GM12892 (cell line): ENCODE measurements around the gene HIVEP3.

ENCODE experiments used
- DNase-seq: peaks from one replicate; pipeline ENCODE4 v3.0.0; 2011; ENCODE audit not compliant: insufficient read length
- FAIRE-seq: peaks from 2 replicates; lab custom pipeline; 2011; peaks lifted over from hg19 to GRCh38; lab: Jason Lieb, UNC
- POLR2A ChIP-seq: IDR thresholded peaks from 2 replicates; pipeline ENCODE4 v1.6.1; 2011; ENCODE audit warnings: low read depth, low read length, control low read depth
- POLR2AphosphoS5 ChIP-seq: IDR thresholded peaks from 2 replicates; pipeline ENCODE4 v1.6.1; 2011; ENCODE audit warnings: low read depth, low read length, control low read depth
- TAF1 ChIP-seq: IDR thresholded peaks from 2 replicates; pipeline ENCODE4 v1.6.1; 2011; ENCODE audit warnings: low read depth, mild to moderate bottlenecking, control low read depth, low read length, borderline replicate concordance

The HIVEP3 gene

GRCh38 chr1:41516168-41517061 is 402.3 kb downstream of the HIVEP3 start:
- DNase-seq, result peak; percentile 96
- TF ChIP-seq POLR2AphosphoS5 (no peak), TAF1 (no peak), POLR2A (no peak)
- FAIRE-seq, result peak; percentile 71

- FAIRE-seq, result no peak
- DNase-seq, result no peak
- TF ChIP-seq POLR2AphosphoS5, result no peak
- TF ChIP-seq POLR2A, result no peak
- no peak for TF ChIP-seq TAF1
Observed at GRCh38 chr1:41515778-41516167, 402.9 kb downstream of the HIVEP3 start.

GRCh38 chr1:41515131-41515678 is 403.5 kb downstream of the HIVEP3 start:
- DNase-seq, result no peak
- FAIRE-seq, result no peak
- TF ChIP-seq POLR2AphosphoS5 (no peak), POLR2A (no peak), TAF1 (no peak)

- TF ChIP-seq POLR2AphosphoS5 (no peak), POLR2A (no peak), TAF1 (no peak)
- FAIRE-seq (no peak), DNase-seq (no peak)
Observed at GRCh38 chr1:41514381-41514780, 404.3 kb downstream of the HIVEP3 start.

GRCh38 chr1:41513383-41513735 is 405.4 kb downstream of the HIVEP3 start:
- peak; percentile 17 for FAIRE-seq
- TF ChIP-seq TAF1, result no peak
- no peak for TF ChIP-seq POLR2A
- TF ChIP-seq POLR2AphosphoS5, result no peak
- peak; percentile 58 for DNase-seq

- TF ChIP-seq POLR2A, result no peak
- no peak for TF ChIP-seq POLR2AphosphoS5
- TF ChIP-seq TAF1, result no peak
- DNase-seq (no peak), FAIRE-seq (no peak)
Observed at GRCh38 chr1:41512701-41513382, 405.9 kb downstream of the HIVEP3 start.

GRCh38 chr1:41511239-41511540 is 407.5 kb downstream of the HIVEP3 start:
- no peak for DNase-seq
- FAIRE-seq, result no peak
- no peak for TF ChIP-seq TAF1
- TF ChIP-seq POLR2AphosphoS5, result no peak
- TF ChIP-seq POLR2A, result no peak

- no peak for FAIRE-seq
- DNase-seq, result no peak
- TF ChIP-seq POLR2A, result no peak
- no peak for TF ChIP-seq TAF1
- no peak for TF ChIP-seq POLR2AphosphoS5
Observed at GRCh38 chr1:41510531-41511238, 408.0 kb downstream of the HIVEP3 start.

- TF ChIP-seq POLR2A, result no peak
- TF ChIP-seq POLR2AphosphoS5, result no peak
- TF ChIP-seq TAF1, result no peak
- DNase-seq (no peak), FAIRE-seq (no peak)
Observed at GRCh38 chr1:41509270-41509671, 409.5 kb downstream of the HIVEP3 start.

- FAIRE-seq (no peak), DNase-seq (no peak)
- no peak for TF ChIP-seq TAF1
- no peak for TF ChIP-seq POLR2A
- no peak for TF ChIP-seq POLR2AphosphoS5
Observed at GRCh38 chr1:41508290-41508689, 410.4 kb downstream of the HIVEP3 start.

- DNase-seq, result no peak
- no peak for TF ChIP-seq POLR2AphosphoS5
- TF ChIP-seq TAF1, result no peak
- TF ChIP-seq POLR2A, result no peak
- FAIRE-seq, result no peak
Observed at GRCh38 chr1:41507836-41508235, 410.9 kb downstream of the HIVEP3 start.

GRCh38 chr1:41507110-41507720 is 411.5 kb downstream of the HIVEP3 start:
- TF ChIP-seq POLR2A, result no peak
- TF ChIP-seq TAF1, result no peak
- TF ChIP-seq POLR2AphosphoS5, result no peak
- DNase-seq (no peak), FAIRE-seq (no peak)
